HEK293 (cell line): Measurements from ENCODE around the gene KRT13.

Experiments
- CTCF ChIA-PET: fragments of 350-600 bp; formaldehyde crosslinking; extraction: SDS; loops from one replicate; lab custom pipeline; 2021; ENCODE audit warnings: antibody characterized with exemption; lab: Yijun Ruan, JAX
- POLR2A ChIA-PET: fragments of 300-600 bp; formaldehyde crosslinking; extraction: SDS; loops from one replicate; lab custom pipeline; 2020; ENCODE audit warnings: antibody characterized with exemption, inconsistent platforms; lab: Yijun Ruan, JAX
- H3K27ac ChIP-seq: fragments of 200-500 bp; sonication (Bioruptor generic); 2 replicates; pipeline ENCODE4 v1.5.1; 2014; ENCODE audit warnings: low read depth, low read length, control low read depth, inconsistent platforms; ENCODE audit errors: extremely low read depth
- H3K36me3 ChIP-seq, 2 experiments: fragments of 200-500 bp in 1 of 2; sonication (Bioruptor generic) in 1 of 2; 1 replicate in 1 of 2; 2 replicates in 1 of 2; pipeline ENCODE4 v1.5.1; 2014 to 2017; ENCODE audit warnings: inconsistent platforms in 2 of 2, low read length in 2 of 2; ENCODE audit not compliant: control insufficient read depth in 2 of 2, insufficient read depth in 1 of 2
- H3K4me1 ChIP-seq: fragments of 200-500 bp; sonication (Bioruptor generic); 2 replicates; pipeline ENCODE4 v1.5.1; 2014; ENCODE audit warnings: mild to moderate bottlenecking, low read length, inconsistent platforms; ENCODE audit not compliant: control insufficient read depth, insufficient read depth
- H3K4me3 ChIP-seq: 2 replicates; pipeline ENCODE4 v1.5.1; 2011; ENCODE audit warnings: low read depth, mild to moderate bottlenecking, control low read depth, low read length, moderate library complexity
- H3K9me3 ChIP-seq: fragments of 200-500 bp; sonication (Bioruptor generic); 2 replicates; pipeline ENCODE4 v1.5.1; 2014; ENCODE audit warnings: low read depth, low read length, inconsistent platforms; ENCODE audit not compliant: control insufficient read depth, insufficient read depth
- BCL11A ChIP-seq: fragments of 450-650 bp; formaldehyde crosslinking; IDR thresholded peaks from 2 replicates; pipeline ENCODE4 v1.5.1; 2016; ENCODE audit warnings: low read depth, missing biosample characterization, missing genetic modification characterization
- EGR2 ChIP-seq: fragments of 450-650 bp; formaldehyde crosslinking; IDR thresholded peaks from 2 replicates; pipeline ENCODE4 v1.5.1; 2016; ENCODE audit warnings: low read depth, missing biosample characterization, missing genetic modification characterization
- GLIS1 ChIP-seq: fragments of 450-650 bp; formaldehyde crosslinking; IDR thresholded peaks from 2 replicates; pipeline ENCODE4 v1.5.1; 2016; ENCODE audit warnings: missing biosample characterization, missing genetic modification characterization
- PRDM2 ChIP-seq: fragments of 450-650 bp; formaldehyde crosslinking; IDR thresholded peaks from 2 replicates; pipeline ENCODE4 v1.5.1; 2016; ENCODE audit warnings: missing biosample characterization, missing genetic modification characterization, borderline replicate concordance
- ZFHX2 ChIP-seq: fragments of 450-650 bp; formaldehyde crosslinking; conservative IDR thresholded peaks from 2 replicates; pipeline ENCODE4 v1.5.1; 2016; ENCODE audit warnings: missing biosample characterization, missing genetic modification characterization
- ZIC2 ChIP-seq: fragments of 450-650 bp; formaldehyde crosslinking; IDR thresholded peaks from 2 replicates; pipeline ENCODE4 v1.5.1; 2016; ENCODE audit warnings: missing biosample characterization, missing genetic modification characterization
- ZNF18 ChIP-seq: fragments of 450-650 bp; formaldehyde crosslinking; IDR thresholded peaks from 2 replicates; pipeline ENCODE4 v1.5.1; 2016; ENCODE audit warnings: missing biosample characterization, missing genetic modification characterization
- ZNF223 ChIP-seq: fragments of 450-650 bp; formaldehyde crosslinking; IDR thresholded peaks from 2 replicates; pipeline ENCODE4 v1.5.1; 2016; ENCODE audit warnings: missing biosample characterization, missing genetic modification characterization
- ZNF26 ChIP-seq: fragments of 450-650 bp; formaldehyde crosslinking; IDR thresholded peaks from 2 replicates; pipeline ENCODE4 v1.5.1; 2016; ENCODE audit warnings: missing biosample characterization, missing genetic modification characterization
- ZNF311 ChIP-seq: fragments of 450-650 bp; formaldehyde crosslinking; IDR thresholded peaks from 2 replicates; pipeline ENCODE4 v1.5.1; 2017; ENCODE audit warnings: missing biosample characterization, missing genetic modification characterization, borderline replicate concordance
- ZNF585B ChIP-seq: fragments of 450-650 bp; formaldehyde crosslinking; IDR thresholded peaks from 2 replicates; pipeline ENCODE4 v1.5.1; 2016; ENCODE audit warnings: missing biosample characterization, missing genetic modification characterization
- ZNF600 ChIP-seq: fragments of 450-650 bp; formaldehyde crosslinking; IDR thresholded peaks from 2 replicates; pipeline ENCODE4 v1.5.1; 2016; ENCODE audit warnings: missing biosample characterization, missing genetic modification characterization
- ZNF639 ChIP-seq: fragments of 450-650 bp; formaldehyde crosslinking; IDR thresholded peaks from 2 replicates; pipeline ENCODE4 v1.5.1; 2016; ENCODE audit warnings: missing biosample characterization, missing genetic modification characterization
- ZNF664 ChIP-seq: fragments of 450-650 bp; formaldehyde crosslinking; IDR thresholded peaks from 2 replicates; pipeline ENCODE4 v1.5.1; 2016; ENCODE audit warnings: missing biosample characterization, missing genetic modification characterization
- ZSCAN23 ChIP-seq: fragments of 450-650 bp; formaldehyde crosslinking; IDR thresholded peaks from 2 replicates; pipeline ENCODE4 v1.5.1; 2016; ENCODE audit warnings: missing biosample characterization, missing genetic modification characterization

KRT13 gene

DNA sequence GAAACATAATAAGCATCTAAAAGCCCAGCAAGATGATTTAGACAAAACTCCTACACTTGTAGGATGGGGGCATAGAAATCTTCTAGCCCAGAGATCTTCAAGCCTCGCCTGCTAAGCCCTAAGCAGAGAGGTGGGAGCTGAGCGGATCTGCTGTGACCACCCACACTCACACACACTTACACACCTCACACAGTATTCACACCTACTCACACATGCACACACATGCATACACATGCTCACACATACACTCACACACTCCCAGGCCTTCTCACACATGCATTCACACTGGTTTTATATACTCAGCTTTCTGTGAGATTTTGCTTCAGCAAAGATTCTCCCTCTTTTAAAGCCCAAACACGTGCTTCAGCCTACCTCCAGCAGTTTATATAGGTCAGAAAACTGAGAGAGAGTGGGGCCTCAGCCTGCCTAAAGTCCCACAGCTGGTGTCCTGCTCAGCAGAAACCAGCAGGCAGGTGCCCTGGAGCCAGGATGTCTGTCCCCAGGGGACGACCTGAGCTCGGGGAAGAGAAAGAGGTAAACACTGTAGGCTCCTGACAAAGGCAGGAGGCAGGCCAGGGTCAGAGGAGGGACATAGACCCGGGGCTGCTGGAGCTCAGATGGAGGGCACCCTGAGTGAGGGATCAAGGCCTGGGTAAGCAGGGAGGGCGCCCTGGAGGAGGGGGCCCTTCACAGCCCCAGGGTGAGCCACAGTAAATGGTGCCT is 34.7 kb upstream of the KRT13 start:
- ChIA-PET CTCF (interaction anchor here (0.5 to 16.6 kb wide), 8 partner anchors 9 to 1669 kb away, joined by 3 to 546 read pairs (median 4); no protein-coding TSS in a partner anchor), POLR2A (interaction anchor here (1.0 to 1.4 kb wide), 2 partner anchors 9 to 12 kb away, joined by 3 to 5 read pairs; partner anchors contain the start of gene KRT19)
- H3K4me1 ChIP-seq = no peaks in the 10 kb centered on the region
- no peak overlapping the region for H3K27ac ChIP-seq
- H3K4me3 ChIP-seq = no peak overlapping the region
- no peaks in the 10 kb centered on the region for H3K36me3 ChIP-seq
- TF ChIP-seq EGR2 = peak; percentile 76
- no peak for TF ChIP-seq ZNF664 (tag by site-specific recombination)
- TF ChIP-seq ZFHX2 (tag by site-specific recombination) = peak; percentile 85
- peak; percentile 70 for TF ChIP-seq ZIC2
- TF ChIP-seq GLIS1 (tag by site-specific recombination) = peak; percentile 80
- TF ChIP-seq ZNF18 = peak; percentile 96
- TF ChIP-seq BCL11A (tag by site-specific recombination) = no peak
- no peak for TF ChIP-seq ZSCAN23 (tag by site-specific recombination)
- H3K9me3 ChIP-seq = no peaks in the 10 kb centered on the region

DNA sequence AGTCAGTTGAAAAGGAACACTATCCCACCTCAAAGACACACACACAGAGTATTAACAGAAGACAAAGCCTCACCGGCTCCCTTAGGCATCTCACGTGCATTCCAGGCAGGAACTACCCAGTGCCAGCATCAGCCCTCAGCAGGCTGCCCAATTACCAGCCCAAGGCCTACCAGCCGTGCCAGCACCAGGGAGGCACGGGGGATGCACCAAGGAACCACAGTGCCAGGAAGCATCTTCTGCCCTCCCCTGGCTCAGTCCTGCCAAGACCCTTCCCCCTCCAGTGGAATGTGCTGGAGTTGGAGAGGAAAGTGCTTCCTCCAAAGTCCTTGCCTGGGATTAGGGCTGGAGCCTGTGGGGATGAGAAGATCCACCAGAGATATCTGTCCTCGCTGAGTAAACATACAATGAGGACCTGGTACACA is 33.7 kb upstream of the KRT13 start:
- H3K9me3 ChIP-seq = no peaks in the 10 kb centered on the region
- H3K4me1 ChIP-seq = no peaks in the 10 kb centered on the region
- no peak overlapping the region for H3K27ac ChIP-seq
- no peaks in the 10 kb centered on the region for H3K36me3 ChIP-seq
- no peak overlapping the region for H3K4me3 ChIP-seq
- ChIA-PET POLR2A (interaction anchor here (1.0 kb wide), 1 partner anchor 10 kb away, joined by 3 read pairs; no protein-coding TSS in a partner anchor), CTCF (interaction anchor here (1.1 to 9.3 kb wide), 4 partner anchors 11 to 124 kb away, joined by 4 to 113 read pairs (median 4); no protein-coding TSS in a partner anchor)
- TF ChIP-seq ZNF639 (tag by site-specific recombination) (no peak), BCL11A (tag by site-specific recombination) (no peak), ZNF26 (no peak), ZNF585B (tag by site-specific recombination) (no peak), ZNF600 (no peak), PRDM2 (tag by site-specific recombination) (no peak), ZNF311 (no peak), ZNF223 (tag by site-specific recombination) (no peak)
